HL-60 (cell line): ENCODE results near the gene KCNK5.

Source experiments
- DNase-seq, 2 experiments: peaks; one replicate each; pipeline ENCODE4 v3.0.0-alpha.2; 2010 to 2020; ENCODE audit warnings: low read depth in 1 of 2, low spot score in 1 of 2
- H3K27ac ChIP-seq: fragments of 250-450 bp; sonication (Bioruptor Pico); replicated peaks from 2 replicates; pipeline ENCODE4 v1.5.1; 2020; ENCODE audit warnings: mild to moderate bottlenecking, moderate library complexity
- H3K27me3 ChIP-seq: fragments of 250-450 bp; sonication (Bioruptor Pico); 2 replicates; pipeline ENCODE4 v1.5.1; 2021; ENCODE audit warnings: mild to moderate bottlenecking, moderate library complexity; ENCODE audit not compliant: insufficient read depth, poor library complexity, severe bottlenecking
- H3K4me3 ChIP-seq: replicated peaks from 2 replicates; pipeline ENCODE4 v1.5.1; 2011; ENCODE audit warnings: mild to moderate bottlenecking, control low read depth, low read length; ENCODE audit not compliant: insufficient read depth
- CTCF ChIP-seq: IDR thresholded peaks from one replicate; pipeline ENCODE4 v1.5.1; 2011; ENCODE audit warnings: low read length, control low read depth, inconsistent platforms; ENCODE audit not compliant: insufficient read depth
- GABPA ChIP-seq: IDR thresholded peaks from 2 replicates; pipeline ENCODE4 v1.6.1; 2012; ENCODE audit warnings: low read depth
- POLR2AphosphoS5 ChIP-seq: IDR thresholded peaks from 2 replicates; pipeline ENCODE4 v1.6.1; 2012; ENCODE audit warnings: low read depth
- REST ChIP-seq: IDR thresholded peaks from 2 replicates; pipeline ENCODE4 v1.6.1; 2012; ENCODE audit warnings: low read depth; ENCODE audit not compliant: insufficient replicate concordance
- SPI1 ChIP-seq: IDR thresholded peaks from 2 replicates; pipeline ENCODE4 v1.6.1; 2012; ENCODE audit warnings: low read depth, mild to moderate bottlenecking, borderline replicate concordance
- long read RNA-seq: library from polyadenylated mRNA; unstranded; transcript quantifications from one replicate; pipeline ENCODE4 v2.0.0, GENCODE V29; 2020

KCNK5 gene
- long read RNA-seq, transcript KCNK5-201 (5 exons, 3,756 nt), result major isoform, 63 of 90 reads
- long read RNA-seq, partial matches to known transcripts, result 2 of 90 reads
- long read RNA-seq, other reads (novel, unspliced or antisense), result 25 of 90 reads

GRCh38 chr6:39228992-39229767 lies at the start of gene KCNK5:
KCNK5 (minus strand) TSS chr6:39229475; CDS start chr6:39229111, 364 bp downstream.
- peak; percentile 86 to 90 for DNase-seq
- peak; percentile 86; the same call in 1 of the 2 replicates for TF ChIP-seq POLR2AphosphoS5
- no peak for TF ChIP-seq GABPA
- TF ChIP-seq REST, result peak; percentile 49
- TF ChIP-seq CTCF, result peak; percentile 75
- peak within 1 kb of the TSS; percentile 81 for H3K4me3 ChIP-seq
- no peaks in the 10 kb centered on the region for H3K27me3 ChIP-seq
- peak within 1 kb of the TSS; percentile 84 for H3K27ac ChIP-seq

GRCh38 chr6:39276379-39276995 lies 47.2 kb upstream of the KCNK5 start:
- Histone ChIP-seq H3K27me3 (no peaks in the 10 kb centered on the region), H3K27ac (no peak overlapping the region), H3K4me3 (no peak overlapping the region)
- no peak for TF ChIP-seq CTCF
- TF ChIP-seq SPI1, result no peak
- no peak for TF ChIP-seq REST
- no peak for TF ChIP-seq POLR2AphosphoS5
- TF ChIP-seq GABPA, result no peak
- no peak for DNase-seq

GRCh38 chr6:39274903-39275302 lies 45.6 kb upstream of the KCNK5 start:
- Histone ChIP-seq H3K4me3 (no peak overlapping the region), H3K27me3 (no peaks in the 10 kb centered on the region), H3K27ac (no peak overlapping the region)
- no peak for DNase-seq
- TF ChIP-seq CTCF (no peak), REST (no peak)
